CD4-positive, CD25-positive, alpha-beta regulatory T cell (primary cell): ENCODE data around the gene IL1RAPL1. TPM values are rescaled to one million over a fixed set of nuclear protein-coding genes. Genes with fewer than 3 reads are reported as not detected.

Experiments
- ATAC-seq, 2 donors: fragments of 150-1000 bp; cut with Tn5 transposase; one replicate each; pipeline ENCODE4 v1.10.0; 2021; ENCODE audit warnings: low read depth in 2 of 2, moderate number of reproducible peaks in 2 of 2, moderate library complexity in 1 of 2
- DNase-seq, 3 donors: peaks; one replicate each; pipeline versions ENCODE4 v3.0.0 to v3.0.0-alpha.2; 2012 to 2022; ENCODE audit warnings: mixed read lengths in 1 of 3
- H3K27ac ChIP-seq: one replicate; pipeline ENCODE4 v1.7.0; 2013; ENCODE audit warnings: mild to moderate bottlenecking, low read length; ENCODE audit not compliant: insufficient read depth, poor library complexity, severe bottlenecking
- H3K27me3 ChIP-seq: one replicate; pipeline ENCODE4 v1.7.0; 2013; ENCODE audit warnings: low read length; ENCODE audit not compliant: control insufficient read depth, insufficient read depth
- H3K36me3 ChIP-seq: one replicate; pipeline ENCODE4 v1.7.0; 2013; ENCODE audit warnings: mild to moderate bottlenecking, low read length, moderate library complexity; ENCODE audit not compliant: control insufficient read depth, insufficient read depth
- H3K4me1 ChIP-seq: 2 replicates; pipeline ENCODE4 v1.7.0; 2013; ENCODE audit warnings: mild to moderate bottlenecking, low read length; ENCODE audit not compliant: insufficient read depth, control insufficient read depth, poor library complexity, severe bottlenecking
- H3K4me3 ChIP-seq: one replicate; pipeline ENCODE4 v1.7.0; 2013; ENCODE audit warnings: low read depth, mild to moderate bottlenecking, low read length, moderate library complexity
- H3K9me3 ChIP-seq, 2 experiments: 1 replicate in 1 of 2; 2 replicates in 1 of 2; pipeline ENCODE4 v1.7.0; 2013; ENCODE audit warnings: low read length in 2 of 2, mild to moderate bottlenecking in 1 of 2, moderate library complexity in 1 of 2; ENCODE audit not compliant: control insufficient read depth in 2 of 2
- H3K27ac Mint-ChIP-seq, 3 donors: one replicate each; pipeline ENCODE4 v1.8.0; 2020 to 2022; ENCODE audit warnings: mild to moderate bottlenecking in 3 of 3, mixed read lengths in 3 of 3, moderate library complexity in 2 of 3
- H3K27me3 Mint-ChIP-seq: one replicate; pipeline ENCODE4 v1.8.0; 2022; ENCODE audit warnings: mild to moderate bottlenecking, mixed read lengths
- H3K36me3 Mint-ChIP-seq: one replicate; pipeline ENCODE4 v1.8.0; 2020; ENCODE audit warnings: mixed read lengths
- H3K4me1 Mint-ChIP-seq, 4 donors: one replicate each; pipeline ENCODE4 v1.8.0; 2020 to 2022; ENCODE audit warnings: mixed read lengths in 4 of 4, mild to moderate bottlenecking in 1 of 4
- H3K4me3 Mint-ChIP-seq, 4 donors: one replicate each; pipeline ENCODE4 v1.8.0; 2020 to 2022; ENCODE audit warnings: mild to moderate bottlenecking in 4 of 4, mixed read lengths in 4 of 4, moderate library complexity in 3 of 4
- H3K9me3 Mint-ChIP-seq, 7 donors: one replicate each; pipeline ENCODE4 v1.8.0; 2020 to 2022; ENCODE audit warnings: mixed read lengths in 7 of 7, mild to moderate bottlenecking in 3 of 7, moderate library complexity in 2 of 7
- polyA plus RNA-seq, 4 donors: library from polyadenylated mRNA; unstranded; fragments of 300-500 nt; fragmentation: Illumina TruSeq; gene quantifications; one replicate each; pipeline ENCODE4 v1.2.3, GENCODE V29; 2021
- total RNA-seq: library from RNA; stranded (reverse); gene quantifications from one replicate; pipeline ENCODE4 v1.2.3, GENCODE V29; 2022

IL1RAPL1 gene
- total and polyA plus RNA-seq, 5 donors from 2014 or later = not detected

DNA sequence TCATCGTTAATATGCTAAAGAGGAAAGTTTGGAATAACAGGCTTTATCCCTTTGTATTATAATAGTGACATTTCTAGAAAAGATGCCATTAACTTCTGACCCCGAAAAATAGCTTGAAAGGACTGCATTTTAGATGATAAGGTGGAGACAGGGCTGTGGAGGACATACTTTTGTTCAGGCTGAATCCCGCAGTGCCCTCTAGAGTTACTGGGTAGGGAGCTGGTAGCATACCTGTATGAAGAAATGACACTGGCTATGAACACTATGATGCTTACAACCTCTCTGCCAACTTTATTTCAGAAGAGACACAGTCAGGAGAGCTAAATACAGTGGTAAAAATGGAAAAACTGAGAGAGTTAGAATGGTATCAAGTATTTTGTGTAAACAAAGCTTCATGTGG, 8.1 kb downstream of the IL1RAPL1 start:
- H3K27me3 Mint-ChIP-seq = no peaks in the 10 kb centered on the region
- peaks cover 0 to 6% (median 0%) of the 10 kb centered on the region in 7 donors for H3K9me3 Mint-ChIP-seq

DNA sequence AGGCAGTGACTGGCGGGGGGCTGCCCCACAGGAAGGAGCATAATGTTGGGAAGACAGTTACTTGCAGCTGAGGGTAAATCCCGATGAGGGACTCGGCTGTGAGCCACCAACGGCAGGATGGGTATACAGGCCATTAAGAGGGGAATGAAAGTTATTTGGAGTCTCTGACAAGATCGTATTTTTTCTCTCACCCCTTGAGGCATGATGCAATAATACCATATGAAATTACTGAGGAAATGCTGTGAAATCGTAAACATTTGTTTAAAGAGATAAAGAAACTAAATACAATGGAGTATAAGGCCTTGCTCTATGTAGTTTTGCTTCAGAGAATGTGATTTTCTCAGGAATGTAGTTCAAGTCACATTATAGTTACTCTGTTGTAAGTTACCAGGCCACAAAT, 12.7 kb downstream of the IL1RAPL1 start:
- no peak overlapping the region for H3K4me3 ChIP-seq
- Mint-ChIP-seq H3K27ac (no peak overlapping the region), H3K4me1 (no peaks in the 10 kb centered on the region), H3K9me3 (peaks cover 0 to 9% (median 0%) of the 10 kb centered on the region in 7 donors), H3K36me3 (no peaks in the 10 kb centered on the region), H3K4me3 (no peak overlapping the region), H3K27me3 (no peaks in the 10 kb centered on the region)
- H3K36me3 ChIP-seq = no peaks in the 10 kb centered on the region
- no peaks in the 10 kb centered on the region for H3K4me1 ChIP-seq
- DNase-seq = no peak
- H3K27me3 ChIP-seq = no peaks in the 10 kb centered on the region
- no peak for ATAC-seq
- no peaks in the 10 kb centered on the region for H3K9me3 ChIP-seq
- no peak overlapping the region for H3K27ac ChIP-seq

More for the DNA sequence above, 8.1 kb downstream of the IL1RAPL1 start:
- Mint-ChIP-seq H3K36me3 (no peaks in the 10 kb centered on the region), H3K4me3 (no peak overlapping the region), H3K27ac (no peak overlapping the region), H3K4me1 (no peaks in the 10 kb centered on the region)
- H3K36me3 ChIP-seq = no peaks in the 10 kb centered on the region
- H3K4me1 ChIP-seq = no peaks in the 10 kb centered on the region
- H3K4me3 ChIP-seq = no peak overlapping the region
- no peak overlapping the region for H3K27ac ChIP-seq
- ATAC-seq (no peak), DNase-seq (no peak)
- H3K27me3 ChIP-seq = no peaks in the 10 kb centered on the region
- no peaks in the 10 kb centered on the region for H3K9me3 ChIP-seq

DNA sequence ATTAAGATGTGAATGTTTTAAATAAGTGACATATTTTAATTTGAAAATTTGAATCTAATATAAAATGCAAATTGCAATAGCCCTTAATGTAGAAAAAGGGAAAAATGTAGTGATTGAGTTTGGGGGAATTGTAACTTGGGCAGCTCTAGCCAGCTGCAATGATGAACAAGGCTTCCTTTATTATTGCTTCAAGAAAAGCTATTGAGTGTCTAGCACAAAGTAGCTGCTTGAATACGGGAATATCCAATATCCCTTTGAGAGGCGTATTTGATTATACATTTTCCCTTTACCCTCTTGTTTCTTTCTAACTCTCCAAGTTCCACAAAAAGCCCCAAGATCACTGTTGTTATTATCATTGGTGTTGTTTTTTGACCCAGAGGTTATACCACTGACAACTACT, 21.8 kb downstream of the IL1RAPL1 start:
- Mint-ChIP-seq H3K4me1 (peaks cover 0 to 4% (median 0%) of the 10 kb centered on the region in 4 donors), H3K27me3 (no peaks in the 10 kb centered on the region), H3K9me3 (peaks cover 0 to 9% (median 0%) of the 10 kb centered on the region in 7 donors), H3K4me3 (no peak overlapping the region), H3K36me3 (no peaks in the 10 kb centered on the region), H3K27ac (no peak overlapping the region)
- Histone ChIP-seq H3K36me3 (no peaks in the 10 kb centered on the region), H3K27me3 (no peaks in the 10 kb centered on the region), H3K9me3 (no peaks in the 10 kb centered on the region), H3K4me1 (no peaks in the 10 kb centered on the region), H3K4me3 (no peak overlapping the region), H3K27ac (no peak overlapping the region)
- DNase-seq (no peak), ATAC-seq (no peak)

DNA sequence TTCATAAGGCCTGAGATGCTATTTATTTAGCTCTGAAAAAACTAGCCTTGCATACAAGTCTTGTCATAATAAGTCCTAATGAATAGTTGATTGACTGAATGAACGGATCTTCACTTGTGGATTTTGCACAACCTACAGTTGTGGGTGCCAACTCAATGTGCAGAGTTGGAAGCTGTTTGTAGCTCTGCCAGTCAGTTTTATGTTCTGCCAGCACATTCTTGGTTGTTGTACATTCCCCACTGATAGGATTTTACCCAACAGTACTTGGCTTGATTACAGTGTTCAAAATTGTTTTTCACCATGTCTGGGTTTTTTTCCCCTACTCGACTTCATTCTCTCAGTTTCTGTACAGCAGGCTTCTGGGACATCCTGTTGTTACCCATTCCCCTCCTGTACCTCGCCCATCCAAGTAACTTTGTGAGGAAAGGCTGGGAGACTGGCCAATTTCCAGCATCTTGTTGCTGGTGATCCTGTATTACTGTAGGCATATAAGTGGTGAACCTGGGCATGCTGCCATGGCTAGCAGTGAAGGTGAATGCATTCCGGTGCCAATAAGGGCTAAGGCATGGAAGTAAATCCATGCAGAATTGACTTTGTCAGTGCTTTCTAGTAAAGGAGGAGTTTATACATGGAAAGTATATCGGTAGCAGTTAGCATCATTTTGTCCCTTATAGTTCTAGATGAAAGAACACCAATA, 22.8 kb downstream of the IL1RAPL1 start:
- no peak overlapping the region for H3K27ac Mint-ChIP-seq
- H3K27me3 ChIP-seq = no peaks in the 10 kb centered on the region
- no peak overlapping the region for H3K4me3 ChIP-seq
- H3K36me3 Mint-ChIP-seq = no peaks in the 10 kb centered on the region
- no peaks in the 10 kb centered on the region for H3K9me3 ChIP-seq
- H3K4me1 Mint-ChIP-seq = peaks cover 0 to 4% (median 0%) of the 10 kb centered on the region in 4 donors
- H3K27me3 Mint-ChIP-seq = no peaks in the 10 kb centered on the region
- ATAC-seq (no peak), DNase-seq (no peak)
- H3K9me3 Mint-ChIP-seq = peaks cover 0 to 6% (median 0%) of the 10 kb centered on the region in 7 donors
- no peak overlapping the region for H3K4me3 Mint-ChIP-seq
- H3K27ac ChIP-seq = no peak overlapping the region
- H3K36me3 ChIP-seq = no peaks in the 10 kb centered on the region
- H3K4me1 ChIP-seq = no peaks in the 10 kb centered on the region

DNA sequence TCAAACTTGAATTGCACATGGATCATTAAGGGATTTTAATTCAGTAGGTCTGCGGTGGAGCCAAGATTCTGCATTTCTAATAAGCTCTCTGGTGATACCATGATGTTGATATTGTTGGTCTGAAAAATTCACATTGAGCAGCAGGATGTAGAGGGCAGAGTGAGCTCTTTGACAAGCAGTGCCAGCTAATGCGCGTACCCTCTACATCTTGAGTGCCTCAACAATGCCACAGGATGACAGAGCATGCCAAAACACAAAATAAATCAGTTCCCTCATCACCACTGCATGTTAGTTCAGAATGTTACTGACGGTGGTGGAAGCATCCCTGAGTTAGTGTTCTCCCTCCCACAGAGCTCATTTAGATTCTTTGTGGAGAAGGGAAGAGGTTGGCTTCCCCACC, 23.5 kb downstream of the IL1RAPL1 start:
- DNase-seq (no peak), ATAC-seq (no peak)
- peaks cover 0 to 4% (median 0%) of the 10 kb centered on the region in 7 donors for H3K9me3 Mint-ChIP-seq
- Histone ChIP-seq H3K4me1 (no peaks in the 10 kb centered on the region), H3K36me3 (no peaks in the 10 kb centered on the region), H3K27me3 (no peaks in the 10 kb centered on the region), H3K9me3 (no peaks in the 10 kb centered on the region), H3K27ac (no peak overlapping the region), H3K4me3 (no peak overlapping the region)
- H3K27me3 Mint-ChIP-seq = no peaks in the 10 kb centered on the region
- H3K36me3 Mint-ChIP-seq = no peaks in the 10 kb centered on the region
- no peak overlapping the region for H3K4me3 Mint-ChIP-seq
- H3K27ac Mint-ChIP-seq = no peak overlapping the region
- H3K4me1 Mint-ChIP-seq = peaks cover 0 to 4% (median 0%) of the 10 kb centered on the region in 4 donors

DNA sequence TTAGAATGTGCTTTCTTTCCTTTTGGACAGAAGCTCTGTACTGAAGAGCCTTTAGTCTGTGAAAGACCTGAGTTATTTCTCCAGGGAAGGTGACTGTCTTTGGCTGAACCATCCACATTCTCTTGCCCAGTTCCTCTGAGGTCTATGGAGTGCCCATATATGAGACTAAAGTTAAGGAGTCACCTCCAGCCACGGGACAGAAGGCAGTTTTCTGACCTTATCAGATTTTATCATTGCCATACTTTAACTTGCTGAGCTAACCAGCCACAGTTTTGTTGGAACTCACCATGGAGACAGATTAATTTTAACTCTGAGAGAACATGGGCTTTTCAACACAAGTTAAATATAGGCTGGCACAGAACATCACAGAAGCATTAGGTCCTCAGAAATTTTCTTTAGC, 26.3 kb downstream of the IL1RAPL1 start:
- Mint-ChIP-seq H3K4me3 (no peak overlapping the region), H3K27ac (no peak overlapping the region), H3K27me3 (no peaks in the 10 kb centered on the region), H3K4me1 (peaks cover 0 to 4% (median 0%) of the 10 kb centered on the region in 4 donors), H3K36me3 (no peaks in the 10 kb centered on the region), H3K9me3 (peaks cover 0 to 3% (median 0%) of the 10 kb centered on the region in 7 donors)
- H3K27ac ChIP-seq = no peak overlapping the region
- DNase-seq (no peak), ATAC-seq (no peak)
- no peak overlapping the region for H3K4me3 ChIP-seq
- H3K9me3 ChIP-seq = no peaks in the 10 kb centered on the region
- H3K4me1 ChIP-seq = no peaks in the 10 kb centered on the region
- no peaks in the 10 kb centered on the region for H3K27me3 ChIP-seq
- H3K36me3 ChIP-seq = no peaks in the 10 kb centered on the region

DNA sequence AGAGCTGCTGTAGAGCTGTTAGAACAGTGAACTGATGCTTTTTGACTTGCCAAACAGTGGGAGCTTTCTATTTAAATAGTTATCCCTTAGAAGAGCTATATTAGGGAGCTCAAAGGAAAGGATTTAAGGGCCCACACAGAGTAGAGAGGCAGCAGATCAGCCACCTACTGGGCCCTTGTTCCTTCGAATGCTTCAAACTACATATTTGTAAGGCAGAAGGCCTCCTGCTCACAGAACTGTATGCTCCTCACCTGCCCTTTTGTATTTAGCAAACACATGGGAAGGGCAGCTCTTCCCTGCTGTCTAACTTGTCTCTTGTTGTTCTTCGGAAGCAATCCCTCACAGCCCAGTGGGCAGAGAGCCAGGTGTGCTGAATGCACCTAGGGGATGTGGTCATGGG, 38.0 kb downstream of the IL1RAPL1 start:
- Mint-ChIP-seq H3K27me3 (no peaks in the 10 kb centered on the region), H3K27ac (no peak overlapping the region), H3K36me3 (no peaks in the 10 kb centered on the region), H3K4me1 (no peaks in the 10 kb centered on the region), H3K4me3 (no peak overlapping the region), H3K9me3 (peaks cover 0 to 5% (median 3%) of the 10 kb centered on the region in 7 donors)
- no peak overlapping the region for H3K27ac ChIP-seq
- no peak for DNase-seq
- no peaks in the 10 kb centered on the region for H3K36me3 ChIP-seq
- H3K4me1 ChIP-seq = no peaks in the 10 kb centered on the region
- H3K27me3 ChIP-seq = no peaks in the 10 kb centered on the region
- peaks cover 0 to 3% of the 10 kb centered on the region in 2 experiments for H3K9me3 ChIP-seq
- no peak for ATAC-seq
- no peak overlapping the region for H3K4me3 ChIP-seq

DNA sequence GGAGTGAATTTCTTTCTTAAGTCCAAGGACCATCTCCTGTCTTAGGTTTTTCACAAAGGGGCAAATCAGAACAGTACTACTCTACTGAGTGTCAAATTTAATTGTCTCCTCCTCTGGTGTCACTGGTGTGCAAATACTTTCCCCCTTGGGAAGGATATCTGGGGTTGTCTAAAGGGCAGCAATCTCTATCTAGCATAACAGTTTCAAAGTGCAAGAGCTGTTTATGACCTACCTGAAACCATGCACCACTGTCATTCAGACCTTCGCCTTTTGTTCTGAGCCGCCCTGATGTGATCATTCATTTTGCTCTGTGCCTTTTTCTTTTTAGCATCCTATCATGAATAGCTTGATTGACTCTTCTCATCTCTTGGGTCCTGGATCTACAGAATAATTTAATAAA, 39.3 kb downstream of the IL1RAPL1 start:
- H3K27ac Mint-ChIP-seq = no peak overlapping the region
- H3K4me3 Mint-ChIP-seq = no peak overlapping the region
- no peak for ATAC-seq
- H3K4me1 Mint-ChIP-seq = no peaks in the 10 kb centered on the region
- Histone ChIP-seq H3K9me3 (peaks cover 0 to 3% of the 10 kb centered on the region in 2 experiments), H3K4me3 (no peak overlapping the region), H3K27ac (no peak overlapping the region), H3K27me3 (no peaks in the 10 kb centered on the region), H3K36me3 (no peaks in the 10 kb centered on the region), H3K4me1 (no peaks in the 10 kb centered on the region)
- DNase-seq = no peak
- H3K36me3 Mint-ChIP-seq = no peaks in the 10 kb centered on the region
- H3K9me3 Mint-ChIP-seq = peaks cover 0 to 5% (median 3%) of the 10 kb centered on the region in 7 donors
- H3K27me3 Mint-ChIP-seq = no peaks in the 10 kb centered on the region
